HCT116 (cell line): ENCODE measurements around the gene GNRHR. TPM values are rescaled to one million over a fixed set of nuclear protein-coding genes. Genes with fewer than 3 reads are reported as not detected.

ENCODE experiments used
- ATAC-seq: fragments of 200-7000 bp; cut with Tn5 transposase; 2 replicates; pipeline ENCODE4 v1.9.1; 2020; ENCODE audit warnings: mild to moderate bottlenecking, moderate library complexity
- BruUV-seq: library from RNA; stranded (reverse); fragments of 400-500 nt; replicated peaks from 2 replicates; lab custom pipeline; 2021; lab: Mats Ljungman, UMichigan
- CTCF ChIA-PET: fragments of 300-600 bp; sonication (Branson Sonifier 250); formaldehyde crosslinking; loops from one replicate; lab custom pipeline; 2021; ENCODE audit warnings: antibody characterized with exemption; lab: Charles Lee
- POLR2A ChIA-PET: fragments of 300-600, 350-600 bp; sonication (Branson Sonifier 250); formaldehyde crosslinking; loops from one replicate; lab custom pipeline; 2021; ENCODE audit warnings: antibody characterized with exemption; lab: Charles Lee
- RAD21 ChIA-PET, 2 experiments: fragments of 300-600 bp; sonication (Branson Sonifier 250); formaldehyde crosslinking; loops; one replicate each; lab custom pipeline; 2023; ENCODE audit warnings: low total read pairs in 2 of 2; ENCODE audit not compliant: uncharacterized antibody in 2 of 2, unreplicated experiment in 2 of 2, low non-redundant PET in 1 of 2; lab: Charles Lee
- DNase-seq: peaks from one replicate; pipeline ENCODE4 v3.0.0-alpha.2; 2010; ENCODE audit warnings: low read depth, low spot score
- H2AFZ ChIP-seq: fragments of 200-600 bp; shearing (Covaris generic), sonication (generic); 2 replicates; pipeline ENCODE4 v1.6.1; 2017; ENCODE audit warnings: low read depth, mixed run types, mixed read lengths, antibody characterized with exemption, low read length; ENCODE audit not compliant: poor library complexity, severe bottlenecking
- H3K27ac ChIP-seq: 2 replicates; pipeline ENCODE4 v1.5.1; 2012; ENCODE audit warnings: low read depth, low read length
- H3K27me3 ChIP-seq: fragments of 200-600 bp; sonication (generic); 2 replicates; pipeline ENCODE4 v1.6.1; 2016; ENCODE audit warnings: mixed run types, low read length, mixed read lengths; ENCODE audit not compliant: insufficient read depth
- H3K36me3 ChIP-seq, 2 experiments: fragments of 200-500 bp in 1 of 2; fragments of 200-600 bp in 1 of 2; sonication (Bioruptor generic) in 1 of 2; sonication (generic) in 1 of 2; 2 replicates each; pipeline versions ENCODE4 v1.5.1 to v1.6.1; 2014 to 2016; ENCODE audit warnings: low read length in 2 of 2, inconsistent platforms in 1 of 2, mixed read lengths in 1 of 2, mixed run types in 1 of 2; ENCODE audit not compliant: insufficient read depth in 2 of 2, control insufficient read depth in 1 of 2
- H3K4me1 ChIP-seq, 2 experiments: fragments of 200-600 bp in 1 of 2; sonication (generic) in 1 of 2; 2 replicates each; pipeline versions ENCODE4 v1.5.1 to v1.6.1; 2012 to 2017; ENCODE audit warnings: low read length in 2 of 2, inconsistent platforms in 1 of 2, mild to moderate bottlenecking in 1 of 2, mixed read lengths in 1 of 2, mixed run types in 1 of 2, moderate library complexity in 1 of 2; ENCODE audit not compliant: insufficient read depth in 2 of 2, control insufficient read depth in 1 of 2
- H3K4me2 ChIP-seq: fragments of 200-600 bp; sonication (generic); 2 replicates; pipeline ENCODE4 v1.6.1; 2017; ENCODE audit warnings: mixed run types, low read length, mixed read lengths
- H3K4me3 ChIP-seq, 2 experiments: fragments of 200-600 bp in 1 of 2; sonication (generic) in 1 of 2; replicated peaks in 1 of 2; 2 replicates each; pipeline ENCODE4 v1.5.1; 2011 to 2016; ENCODE audit warnings: low read length in 2 of 2, control low read depth in 1 of 2, low read depth in 1 of 2, mild to moderate bottlenecking in 1 of 2, mixed read lengths in 1 of 2, mixed run types in 1 of 2
- H3K79me2 ChIP-seq: fragments of 200-600 bp; sonication (generic); 2 replicates; pipeline ENCODE4 v1.6.1; 2017; ENCODE audit warnings: mild to moderate bottlenecking, mixed run types, low read length, moderate library complexity, mixed read lengths; ENCODE audit not compliant: insufficient read depth
- H3K9ac ChIP-seq: fragments of 200-600 bp; sonication (generic); 2 replicates; pipeline ENCODE4 v1.6.1; 2016; ENCODE audit warnings: low read length, mixed read lengths
- H3K9me2 ChIP-seq: fragments of 200-600 bp; sonication (generic), shearing (Covaris generic); 2 replicates; pipeline ENCODE4 v1.6.1; 2017; ENCODE audit warnings: mixed run types, mild to moderate bottlenecking, moderate library complexity; ENCODE audit not compliant: insufficient read depth
- H3K9me3 ChIP-seq, 2 experiments: fragments of 200-500 bp in 1 of 2; fragments of 200-600 bp in 1 of 2; sonication (Bioruptor generic) in 1 of 2; sonication (generic) in 1 of 2; 2 replicates each; pipeline ENCODE4 v1.6.1; 2014 to 2017; ENCODE audit warnings: low read length in 2 of 2, mixed read lengths in 2 of 2, inconsistent platforms in 1 of 2, low read depth in 1 of 2, mild to moderate bottlenecking in 1 of 2, mixed run types in 1 of 2, moderate library complexity in 1 of 2; ENCODE audit not compliant: control insufficient read depth in 1 of 2, insufficient read depth in 1 of 2
- H4K20me1 ChIP-seq: fragments of 200-600 bp; sonication (generic), shearing (Covaris generic); 2 replicates; pipeline ENCODE4 v1.6.1; 2017; ENCODE audit warnings: mixed run types, mild to moderate bottlenecking, moderate library complexity; ENCODE audit not compliant: insufficient read depth
- CBX3 ChIP-seq: IDR thresholded peaks from 2 replicates; pipeline ENCODE4 v1.6.1; 2012; ENCODE audit warnings: low read depth
- EGR1 ChIP-seq: IDR thresholded peaks from 2 replicates; pipeline ENCODE4 v1.6.1; 2012; ENCODE audit warnings: low read depth
- ELF1 ChIP-seq: IDR thresholded peaks from 2 replicates; pipeline ENCODE4 v1.6.1; 2012; ENCODE audit warnings: low read depth, borderline replicate concordance
- EZH2 ChIP-seq: fragments of 200-600 bp; sonication (generic); IDR thresholded peaks from 2 replicates; pipeline ENCODE4 v1.6.1; 2017; ENCODE audit warnings: antibody characterized with exemption, mixed run types
- JUND ChIP-seq: IDR thresholded peaks from 2 replicates; pipeline ENCODE4 v1.6.1; 2012
- POLR2A ChIP-seq: IDR thresholded peaks from 2 replicates; pipeline ENCODE4 v1.7.0; 2011; ENCODE audit warnings: borderline replicate concordance; ENCODE audit not compliant: insufficient read depth, insufficient read length; ENCODE audit errors: extremely low read depth
- SIN3A ChIP-seq: IDR thresholded peaks from 2 replicates; pipeline ENCODE4 v1.6.1; 2012; ENCODE audit warnings: low read depth
- TCF7L2 ChIP-seq: IDR thresholded peaks from 2 replicates; pipeline ENCODE4 v1.7.0; 2011; ENCODE audit warnings: borderline replicate concordance, inconsistent platforms; ENCODE audit not compliant: insufficient read depth, insufficient read length; ENCODE audit errors: extremely low read depth
- ZFX ChIP-seq: fragments of 450-650 bp; IDR thresholded peaks from 2 replicates; pipeline ENCODE4 v1.6.1; 2017
- intact Hi-C: fragments of 100-400 bp; cut with micrococcal nuclease; formaldehyde crosslinking; loops from 2 replicates; pipeline ENCODE4 v1.10.0; 2022
- total RNA-seq: library from RNA; stranded (reverse); gene quantifications from one replicate; pipeline ENCODE4 v1.2.1, GENCODE V29; 2021; ENCODE audit not compliant: unreplicated experiment
- TF ChIP-seq, protein P1 (sequence below): IDR thresholded peaks from 2 replicates; pipeline ENCODE4 v1.6.1; 2012; ENCODE audit warnings: low read depth
- TF ChIP-seq, protein P2 (sequence below), 3 experiments: fragments of 200-600 bp in 1 of 3; sonication (generic) in 1 of 3; IDR thresholded peaks in 2 of 3; conservative IDR thresholded peaks in 1 of 3; 2 replicates each; pipeline ENCODE4 v1.5.1; 2012 to 2017; ENCODE audit warnings: low read depth in 2 of 3, low read length in 2 of 3, antibody characterized with exemption in 1 of 3, borderline replicate concordance in 1 of 3, control low read depth in 1 of 3, mild to moderate bottlenecking in 1 of 3, mixed read lengths in 1 of 3, mixed run types in 1 of 3, moderate library complexity in 1 of 3; ENCODE audit not compliant: insufficient read depth in 1 of 3
- TF ChIP-seq, protein P3 (sequence below): IDR thresholded peaks from 2 replicates; pipeline ENCODE4 v1.6.1; 2012

The GNRHR gene
- total RNA-seq, 1 experiment from 2014 or later, result not detected

DNA sequence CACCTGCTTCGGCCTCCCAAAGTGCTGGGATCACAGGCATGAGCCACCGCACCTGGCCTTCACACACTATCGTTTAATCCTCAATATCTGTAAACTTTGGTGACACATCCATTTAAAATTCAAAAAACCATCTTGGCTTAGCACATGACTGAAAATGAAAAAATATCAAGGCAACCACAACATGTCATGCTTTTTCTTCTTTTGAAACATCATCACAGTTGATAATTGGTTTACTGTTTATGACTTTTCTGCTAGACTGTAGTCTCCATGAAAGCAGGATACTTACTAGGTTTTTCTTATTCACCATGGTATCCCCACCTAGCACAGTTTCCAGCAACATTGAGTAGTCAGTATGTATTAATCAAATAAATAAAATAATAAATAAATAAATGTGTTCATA, 11.0 kb downstream of the GNRHR start:
- ChIA-PET POLR2A (no interaction called here), CTCF (no interaction called here), RAD21 (no interaction called here)
- intact Hi-C loops, result loop anchor here (10.0 kb wide), 1 partner anchor 432 kb away; no protein-coding TSS in a partner anchor
- Histone ChIP-seq H3K9ac (no peak overlapping the region), H2AFZ (no peak overlapping the region), H3K27ac (no peak overlapping the region), H3K9me3 (no peaks in the 10 kb centered on the region), H3K36me3 (no peaks in the 10 kb centered on the region), H3K27me3 (no peaks in the 10 kb centered on the region), H3K79me2 (no peaks in the 10 kb centered on the region), H3K4me3 (no peak overlapping the region), H3K4me1 (no peaks in the 10 kb centered on the region), H3K9me2 (no peaks in the 10 kb centered on the region), H4K20me1 (no peaks in the 10 kb centered on the region), H3K4me2 (no peak overlapping the region)
- TF ChIP-seq ELF1 (no peak), CBX3 (no peak), EGR1 (no peak)
- ATAC-seq (no peak), DNase-seq (no peak)
- BruUV-seq, result no TSS peak

DNA sequence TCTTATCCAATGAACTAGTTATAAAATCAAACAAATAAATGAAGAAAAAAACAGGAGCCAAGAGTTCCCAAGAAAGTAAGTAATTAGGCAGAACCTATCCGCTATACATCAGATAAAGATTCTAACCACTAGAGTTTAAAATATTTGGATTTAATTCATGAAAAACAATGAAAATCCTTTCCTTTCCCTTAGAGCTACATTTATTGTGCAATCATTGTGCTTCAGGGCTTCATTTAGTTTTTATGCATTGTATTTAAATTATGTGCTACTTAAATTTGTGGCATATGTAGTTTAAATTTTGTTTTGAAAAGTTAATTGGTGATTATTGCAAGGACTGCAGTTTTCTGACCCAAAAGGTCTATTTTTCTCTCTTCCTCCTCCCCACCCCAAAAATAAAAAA, 17.9 kb downstream of the GNRHR start:
- RAD21 ChIA-PET, result no interaction called here
- no peaks in the 10 kb centered on the region for H3K4me1 ChIP-seq
- H4K20me1 ChIP-seq, result no peaks in the 10 kb centered on the region
- no peaks in the 10 kb centered on the region for H3K9me3 ChIP-seq
- intact Hi-C loops, result no loop called here
- H3K4me2 ChIP-seq, result no peak overlapping the region
- DNase-seq (no peak), ATAC-seq (no peak)
- TF ChIP-seq, protein P1, sequence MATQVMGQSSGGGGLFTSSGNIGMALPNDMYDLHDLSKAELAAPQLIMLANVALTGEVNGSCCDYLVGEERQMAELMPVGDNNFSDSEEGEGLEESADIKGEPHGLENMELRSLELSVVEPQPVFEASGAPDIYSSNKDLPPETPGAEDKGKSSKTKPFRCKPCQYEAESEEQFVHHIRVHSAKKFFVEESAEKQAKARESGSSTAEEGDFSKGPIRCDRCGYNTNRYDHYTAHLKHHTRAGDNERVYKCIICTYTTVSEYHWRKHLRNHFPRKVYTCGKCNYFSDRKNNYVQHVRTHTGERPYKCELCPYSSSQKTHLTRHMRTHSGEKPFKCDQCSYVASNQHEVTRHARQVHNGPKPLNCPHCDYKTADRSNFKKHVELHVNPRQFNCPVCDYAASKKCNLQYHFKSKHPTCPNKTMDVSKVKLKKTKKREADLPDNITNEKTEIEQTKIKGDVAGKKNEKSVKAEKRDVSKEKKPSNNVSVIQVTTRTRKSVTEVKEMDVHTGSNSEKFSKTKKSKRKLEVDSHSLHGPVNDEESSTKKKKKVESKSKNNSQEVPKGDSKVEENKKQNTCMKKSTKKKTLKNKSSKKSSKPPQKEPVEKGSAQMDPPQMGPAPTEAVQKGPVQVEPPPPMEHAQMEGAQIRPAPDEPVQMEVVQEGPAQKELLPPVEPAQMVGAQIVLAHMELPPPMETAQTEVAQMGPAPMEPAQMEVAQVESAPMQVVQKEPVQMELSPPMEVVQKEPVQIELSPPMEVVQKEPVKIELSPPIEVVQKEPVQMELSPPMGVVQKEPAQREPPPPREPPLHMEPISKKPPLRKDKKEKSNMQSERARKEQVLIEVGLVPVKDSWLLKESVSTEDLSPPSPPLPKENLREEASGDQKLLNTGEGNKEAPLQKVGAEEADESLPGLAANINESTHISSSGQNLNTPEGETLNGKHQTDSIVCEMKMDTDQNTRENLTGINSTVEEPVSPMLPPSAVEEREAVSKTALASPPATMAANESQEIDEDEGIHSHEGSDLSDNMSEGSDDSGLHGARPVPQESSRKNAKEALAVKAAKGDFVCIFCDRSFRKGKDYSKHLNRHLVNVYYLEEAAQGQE, result no peak
- TF ChIP-seq POLR2A (no peak), JUND (no peak), ZFX (no peak), EZH2 (no peak), TCF7L2 (no peak), SIN3A (no peak)
- TF ChIP-seq, protein P2, sequence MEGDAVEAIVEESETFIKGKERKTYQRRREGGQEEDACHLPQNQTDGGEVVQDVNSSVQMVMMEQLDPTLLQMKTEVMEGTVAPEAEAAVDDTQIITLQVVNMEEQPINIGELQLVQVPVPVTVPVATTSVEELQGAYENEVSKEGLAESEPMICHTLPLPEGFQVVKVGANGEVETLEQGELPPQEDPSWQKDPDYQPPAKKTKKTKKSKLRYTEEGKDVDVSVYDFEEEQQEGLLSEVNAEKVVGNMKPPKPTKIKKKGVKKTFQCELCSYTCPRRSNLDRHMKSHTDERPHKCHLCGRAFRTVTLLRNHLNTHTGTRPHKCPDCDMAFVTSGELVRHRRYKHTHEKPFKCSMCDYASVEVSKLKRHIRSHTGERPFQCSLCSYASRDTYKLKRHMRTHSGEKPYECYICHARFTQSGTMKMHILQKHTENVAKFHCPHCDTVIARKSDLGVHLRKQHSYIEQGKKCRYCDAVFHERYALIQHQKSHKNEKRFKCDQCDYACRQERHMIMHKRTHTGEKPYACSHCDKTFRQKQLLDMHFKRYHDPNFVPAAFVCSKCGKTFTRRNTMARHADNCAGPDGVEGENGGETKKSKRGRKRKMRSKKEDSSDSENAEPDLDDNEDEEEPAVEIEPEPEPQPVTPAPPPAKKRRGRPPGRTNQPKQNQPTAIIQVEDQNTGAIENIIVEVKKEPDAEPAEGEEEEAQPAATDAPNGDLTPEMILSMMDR (IDR thresholded peaks at IDR 0.05 in 2 of 3, conservative IDR thresholded peaks at IDR 0.05 in 1 of 3; ENCODE audit: borderline replicate concordance in 1 of 3, insufficient read depth in 1 of 3, low read depth in 2 of 3, low read length in 2 of 3), result no peak
- TF ChIP-seq, protein P3, sequence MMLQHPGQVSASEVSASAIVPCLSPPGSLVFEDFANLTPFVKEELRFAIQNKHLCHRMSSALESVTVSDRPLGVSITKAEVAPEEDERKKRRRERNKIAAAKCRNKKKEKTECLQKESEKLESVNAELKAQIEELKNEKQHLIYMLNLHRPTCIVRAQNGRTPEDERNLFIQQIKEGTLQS, result no peak
- H3K4me3 ChIP-seq, result no peak overlapping the region
- H3K27ac ChIP-seq, result no peak overlapping the region
- no peak overlapping the region for H3K9ac ChIP-seq
- CTCF ChIA-PET, result interaction anchor here (3.5 kb wide), 1 partner anchor 10 kb away, joined by 22 read pairs; no protein-coding TSS in a partner anchor
- H3K36me3 ChIP-seq, result no peaks in the 10 kb centered on the region
- no TSS peak for BruUV-seq
- no peaks in the 10 kb centered on the region for H3K27me3 ChIP-seq
- H2AFZ ChIP-seq, result no peak overlapping the region
- H3K9me2 ChIP-seq, result no peaks in the 10 kb centered on the region
- POLR2A ChIA-PET, result interaction anchor here (1.2 kb wide), 1 partner anchor 8 kb away, joined by 3 read pairs; no protein-coding TSS in a partner anchor
- no peaks in the 10 kb centered on the region for H3K79me2 ChIP-seq
